PFSK-1 (cell line): ENCODE data around the gene ALDH8A1.

Source experiments
- FOXP2 ChIP-seq: optimal IDR thresholded peaks from 2 replicates; pipeline ENCODE3; 2011; ENCODE audit warnings: borderline replicate concordance, control low read depth, inconsistent platforms; ENCODE audit not compliant: insufficient read depth; ENCODE audit errors: extremely low read length, extremely low read depth
- POLR2AphosphoS5 ChIP-seq: IDR thresholded peaks from 2 replicates; pipeline ENCODE4 v1.6.1; 2012; ENCODE audit warnings: low read depth, mild to moderate bottlenecking, control low read depth, low read length, moderate library complexity
- SIN3A ChIP-seq: IDR thresholded peaks from 2 replicates; pipeline ENCODE4 v1.6.1; 2012; ENCODE audit warnings: mild to moderate bottlenecking, low read length, moderate library complexity, borderline replicate concordance; ENCODE audit not compliant: insufficient read depth
- TAF1 ChIP-seq: IDR thresholded peaks from 2 replicates; pipeline ENCODE4 v1.6.1; 2012; ENCODE audit warnings: low read length, control low read depth, borderline replicate concordance; ENCODE audit not compliant: insufficient read depth
- TF ChIP-seq, protein P1 (sequence below), 2 experiments: IDR thresholded peaks; 2 replicates each; pipeline versions ENCODE4 v1.6.1 to v1.8.0; 2011 to 2012; ENCODE audit warnings: low read depth in 2 of 2, low read length in 2 of 2, control low read depth in 1 of 2, inconsistent platforms in 1 of 2, mild to moderate bottlenecking in 1 of 2, moderate library complexity in 1 of 2; ENCODE audit not compliant: insufficient read depth in 1 of 2

Gene ALDH8A1

DNA sequence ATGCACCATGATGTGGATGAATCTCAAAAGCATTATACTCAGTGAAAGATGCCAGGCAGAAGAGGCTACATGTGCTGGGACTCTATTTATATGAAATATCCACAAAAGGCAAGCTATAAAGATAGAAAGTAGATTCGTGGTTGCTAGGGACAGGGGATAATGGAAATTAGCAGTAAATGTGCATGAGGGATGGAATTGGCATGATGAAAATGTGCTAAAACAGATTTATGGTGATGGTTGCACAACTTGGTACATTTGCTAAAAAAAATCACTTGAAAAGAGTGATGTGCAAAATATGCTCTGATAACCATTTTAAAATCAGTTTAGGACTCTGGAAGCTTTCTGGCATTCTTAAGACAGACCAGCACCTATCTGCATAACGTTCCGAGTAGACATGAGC lies 61.6 kb downstream of the ALDH8A1 start:
- TF ChIP-seq, protein P1, sequence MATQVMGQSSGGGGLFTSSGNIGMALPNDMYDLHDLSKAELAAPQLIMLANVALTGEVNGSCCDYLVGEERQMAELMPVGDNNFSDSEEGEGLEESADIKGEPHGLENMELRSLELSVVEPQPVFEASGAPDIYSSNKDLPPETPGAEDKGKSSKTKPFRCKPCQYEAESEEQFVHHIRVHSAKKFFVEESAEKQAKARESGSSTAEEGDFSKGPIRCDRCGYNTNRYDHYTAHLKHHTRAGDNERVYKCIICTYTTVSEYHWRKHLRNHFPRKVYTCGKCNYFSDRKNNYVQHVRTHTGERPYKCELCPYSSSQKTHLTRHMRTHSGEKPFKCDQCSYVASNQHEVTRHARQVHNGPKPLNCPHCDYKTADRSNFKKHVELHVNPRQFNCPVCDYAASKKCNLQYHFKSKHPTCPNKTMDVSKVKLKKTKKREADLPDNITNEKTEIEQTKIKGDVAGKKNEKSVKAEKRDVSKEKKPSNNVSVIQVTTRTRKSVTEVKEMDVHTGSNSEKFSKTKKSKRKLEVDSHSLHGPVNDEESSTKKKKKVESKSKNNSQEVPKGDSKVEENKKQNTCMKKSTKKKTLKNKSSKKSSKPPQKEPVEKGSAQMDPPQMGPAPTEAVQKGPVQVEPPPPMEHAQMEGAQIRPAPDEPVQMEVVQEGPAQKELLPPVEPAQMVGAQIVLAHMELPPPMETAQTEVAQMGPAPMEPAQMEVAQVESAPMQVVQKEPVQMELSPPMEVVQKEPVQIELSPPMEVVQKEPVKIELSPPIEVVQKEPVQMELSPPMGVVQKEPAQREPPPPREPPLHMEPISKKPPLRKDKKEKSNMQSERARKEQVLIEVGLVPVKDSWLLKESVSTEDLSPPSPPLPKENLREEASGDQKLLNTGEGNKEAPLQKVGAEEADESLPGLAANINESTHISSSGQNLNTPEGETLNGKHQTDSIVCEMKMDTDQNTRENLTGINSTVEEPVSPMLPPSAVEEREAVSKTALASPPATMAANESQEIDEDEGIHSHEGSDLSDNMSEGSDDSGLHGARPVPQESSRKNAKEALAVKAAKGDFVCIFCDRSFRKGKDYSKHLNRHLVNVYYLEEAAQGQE (IDR thresholded peaks at IDR 0.05; ENCODE audit: insufficient read depth in 1 of 2, low read depth in 2 of 2, low read length in 2 of 2) = no peak
- TF ChIP-seq FOXP2 = no peak
- TF ChIP-seq SIN3A = no peak
- no peak for TF ChIP-seq POLR2AphosphoS5
- no peak for TF ChIP-seq TAF1

DNA sequence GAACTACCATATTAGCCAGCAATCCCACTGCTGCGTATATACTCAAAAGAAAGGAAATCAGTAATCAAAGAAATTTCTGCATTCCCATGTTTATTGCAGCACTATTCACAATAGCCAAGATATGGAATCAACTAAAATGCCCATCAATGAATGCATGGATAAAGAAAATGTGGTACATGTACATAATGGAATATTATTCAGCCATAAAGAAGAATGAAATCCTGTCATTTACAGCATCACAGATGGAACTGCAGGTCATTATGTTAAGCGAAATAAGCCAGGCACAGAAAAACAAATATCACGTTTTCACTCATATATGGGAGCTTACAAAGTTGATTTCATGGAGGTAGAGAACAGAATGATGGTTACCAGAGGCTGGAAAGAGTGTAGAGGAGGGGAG lies 65.1 kb downstream of the ALDH8A1 start:
- TF ChIP-seq FOXP2 (no peak), TAF1 (no peak), POLR2AphosphoS5 (no peak), SIN3A (no peak)

DNA sequence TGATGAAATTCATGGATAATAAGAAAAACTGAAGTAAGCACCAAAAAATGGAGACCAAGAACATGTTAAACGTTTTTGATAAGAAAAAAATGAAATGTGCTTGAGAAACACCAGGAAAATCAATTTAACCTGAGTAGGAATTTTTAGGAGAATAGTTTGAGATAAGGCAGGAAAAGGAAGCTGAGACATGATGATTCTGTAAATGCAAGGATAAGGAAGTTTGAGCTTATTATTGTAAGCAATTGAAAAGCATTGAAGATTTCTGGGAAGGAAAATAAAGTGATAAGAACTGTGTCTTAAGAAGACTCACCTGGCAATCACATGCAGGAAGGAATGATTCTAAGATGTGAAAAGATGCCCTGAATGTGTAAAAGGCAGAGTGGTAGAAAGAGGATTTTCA lies 66.6 kb downstream of the ALDH8A1 start:
- TF ChIP-seq SIN3A = no peak
- no peak for TF ChIP-seq FOXP2
- TF ChIP-seq POLR2AphosphoS5 = no peak
- no peak for TF ChIP-seq TAF1

DNA sequence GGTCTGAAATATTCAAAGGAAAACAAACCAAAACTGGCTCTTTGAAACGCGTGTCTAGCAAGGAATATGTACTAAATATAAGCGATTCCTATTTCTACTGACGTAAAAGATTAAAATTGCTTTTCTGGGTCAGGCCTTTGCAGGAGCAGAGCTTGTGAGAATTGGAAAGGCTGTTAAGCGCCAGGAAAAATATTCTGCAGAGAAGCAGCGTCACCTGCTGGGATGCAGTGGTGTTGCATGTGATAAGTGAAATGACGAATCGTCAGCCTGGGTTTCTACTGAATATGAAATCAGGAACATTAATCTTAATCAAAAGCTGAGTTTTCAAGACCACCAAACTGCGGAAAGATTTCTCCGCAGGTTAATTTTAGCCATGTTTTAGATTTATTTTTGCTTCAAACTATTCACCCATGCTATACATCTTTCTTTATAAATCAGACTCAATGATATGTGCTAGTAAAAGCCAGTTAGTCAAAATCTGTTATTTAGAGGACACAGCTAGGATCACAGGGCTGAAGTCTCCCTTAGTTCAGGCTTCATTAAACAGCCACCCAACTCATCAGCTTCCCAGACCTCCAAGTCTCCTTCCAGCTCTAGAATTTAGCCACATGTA lies 67.4 kb downstream of the ALDH8A1 start:
- TF ChIP-seq FOXP2 = no peak
- no peak for TF ChIP-seq SIN3A
- TF ChIP-seq, protein P1 (IDR thresholded peaks at IDR 0.05; ENCODE audit: insufficient read depth in 1 of 2, low read depth in 2 of 2, low read length in 2 of 2) = no peak
- TF ChIP-seq POLR2AphosphoS5 = no peak
- TF ChIP-seq TAF1 = no peak

DNA sequence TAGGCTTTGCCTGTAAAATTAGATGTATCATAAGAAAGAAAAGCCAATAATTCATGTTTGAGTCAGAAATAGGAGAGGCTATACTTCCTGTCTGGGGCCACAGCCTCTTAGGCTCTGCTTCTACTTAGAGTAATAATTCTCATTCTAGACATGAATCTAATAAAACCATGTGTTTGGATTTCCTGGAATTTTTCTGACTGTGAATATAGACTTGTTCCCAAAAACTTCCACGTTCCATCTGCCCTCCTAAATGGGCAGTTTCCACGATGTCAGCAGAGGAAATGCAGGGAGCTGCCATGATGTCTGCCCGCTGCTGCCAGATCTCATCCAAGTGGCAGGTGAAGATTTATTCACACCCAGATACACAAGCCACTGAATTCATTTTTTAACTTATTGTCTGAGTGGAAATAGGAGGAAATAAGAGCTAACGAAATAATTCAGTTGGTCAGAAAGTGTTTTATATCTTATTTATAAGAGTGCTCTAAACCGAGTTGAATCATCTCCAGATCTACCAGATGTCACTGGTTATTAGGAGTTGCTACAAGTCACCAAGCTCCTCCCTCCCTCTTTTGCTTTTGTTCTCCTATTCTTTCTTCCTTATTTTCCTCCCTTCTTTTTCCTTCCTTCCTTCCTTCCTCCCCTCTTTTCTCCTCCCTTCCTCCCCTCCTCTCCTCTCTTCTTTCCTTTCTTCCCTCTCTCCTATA lies 69.3 kb downstream of the ALDH8A1 start:
- no peak for TF ChIP-seq POLR2AphosphoS5
- TF ChIP-seq TAF1 = no peak
- TF ChIP-seq, protein P1 (IDR thresholded peaks at IDR 0.05; ENCODE audit: insufficient read depth in 1 of 2, low read depth in 2 of 2, low read length in 2 of 2) = no peak
- no peak for TF ChIP-seq FOXP2
- no peak for TF ChIP-seq SIN3A

DNA sequence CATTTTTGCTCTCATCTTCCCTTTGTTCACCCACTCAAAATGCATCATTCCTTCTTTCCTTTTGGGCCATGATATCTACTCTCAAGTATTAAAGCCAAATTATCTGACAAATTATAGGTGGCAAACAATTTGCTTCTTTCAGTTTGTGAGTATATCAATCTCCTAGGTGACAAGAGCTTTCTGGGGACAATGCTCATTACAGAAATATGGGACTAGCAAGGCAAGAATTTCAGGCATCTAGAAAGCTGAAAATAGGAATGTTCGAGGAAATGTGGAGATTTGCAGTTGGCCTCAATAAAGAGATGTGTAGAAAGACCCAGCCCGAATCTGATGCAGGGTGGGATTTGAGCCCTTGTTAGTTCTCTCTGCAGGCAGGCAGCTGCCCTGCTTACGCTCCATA lies 71.8 kb downstream of the ALDH8A1 start:
- TF ChIP-seq POLR2AphosphoS5 = no peak
- no peak for TF ChIP-seq FOXP2
- TF ChIP-seq, protein P1 (IDR thresholded peaks at IDR 0.05; ENCODE audit: insufficient read depth in 1 of 2, low read depth in 2 of 2, low read length in 2 of 2) = no peak
